H1 (cell line): Measurements from ENCODE around the gene ALG3. TPM values are rescaled to one million over a fixed set of nuclear protein-coding genes. Genes with fewer than 3 reads are reported as not detected.

Source experiments
- BACH1 ChIP-seq: IDR thresholded peaks from 2 replicates; pipeline ENCODE4 v1.6.1; 2012; ENCODE audit warnings: low read length, improper control_type of control experiment
- CHD1 ChIP-seq: IDR thresholded peaks from 2 replicates; pipeline ENCODE4 v1.6.1; 2012; ENCODE audit warnings: low read depth, low read length, improper control_type of control experiment
- CHD2 ChIP-seq: IDR thresholded peaks from 2 replicates; pipeline ENCODE4 v1.6.1; 2012; ENCODE audit warnings: low read length, improper control_type of control experiment
- CTBP2 ChIP-seq: IDR thresholded peaks from 2 replicates; pipeline ENCODE4 v1.7.0; 2011; ENCODE audit warnings: borderline replicate concordance, mild to moderate bottlenecking, moderate library complexity, mixed read lengths, low read length; ENCODE audit not compliant: insufficient read depth, insufficient read length
- EGR1 ChIP-seq: IDR thresholded peaks from 2 replicates; pipeline ENCODE4 v1.6.1; 2011; ENCODE audit warnings: low read depth, low read length, borderline replicate concordance
- EZH2 ChIP-seq: fragments of 200-600 bp; sonication (generic); IDR thresholded peaks from 2 replicates; pipeline ENCODE4 v1.7.1; 2012; ENCODE audit warnings: low read depth, mild to moderate bottlenecking, moderate library complexity, low read length, inconsistent platforms; ENCODE audit not compliant: severe bottlenecking
- JUN ChIP-seq: IDR thresholded peaks from 2 replicates; pipeline ENCODE4 v1.6.1; 2011; ENCODE audit warnings: low read depth, mild to moderate bottlenecking, improper control_type of control experiment, low read length
- KDM5A ChIP-seq: fragments of 200-600 bp; IDR thresholded peaks from 2 replicates; pipeline ENCODE4 v1.7.1; 2012; ENCODE audit warnings: mild to moderate bottlenecking, low read length, inconsistent platforms, mixed read lengths
- NANOG ChIP-seq: IDR thresholded peaks from 2 replicates; pipeline ENCODE4 v1.6.1; 2011; ENCODE audit warnings: low read length, low read depth, mild to moderate bottlenecking, inconsistent platforms; ENCODE audit not compliant: insufficient read depth, poor library complexity, severe bottlenecking
- PHF8 ChIP-seq: fragments of 200-600 bp; sonication (generic); conservative IDR thresholded peaks from 2 replicates; pipeline ENCODE4 v1.7.1; 2012; ENCODE audit warnings: low read depth, mild to moderate bottlenecking, inconsistent platforms, low read length, moderate library complexity
- POLR2AphosphoS5 ChIP-seq: IDR thresholded peaks from 2 replicates; pipeline ENCODE4 v1.6.1; 2011; ENCODE audit warnings: low read depth, low read length
- POU5F1 ChIP-seq: IDR thresholded peaks from 2 replicates; pipeline ENCODE4 v1.6.1; 2011; ENCODE audit warnings: low read depth, mild to moderate bottlenecking, low read length, moderate library complexity
- RNF2 ChIP-seq: fragments of 200-900, 300-1000 bp; sonication (generic); IDR thresholded peaks from 2 replicates; pipeline ENCODE4 v1.7.1; 2016; ENCODE audit warnings: borderline replicate concordance, low read depth, mild to moderate bottlenecking, antibody characterized with exemption, low read length; ENCODE audit not compliant: poor library complexity, severe bottlenecking; ENCODE audit errors: missing control alignments
- RXRA ChIP-seq: IDR thresholded peaks from 2 replicates; pipeline ENCODE4 v1.6.1; 2011; ENCODE audit warnings: low read depth, mild to moderate bottlenecking, low read length, moderate library complexity; ENCODE audit not compliant: insufficient read depth
- SP1 ChIP-seq: IDR thresholded peaks from 2 replicates; pipeline ENCODE4 v1.6.1; 2011; ENCODE audit warnings: low read depth, low read length
- SP4 ChIP-seq: IDR thresholded peaks from 2 replicates; pipeline ENCODE4 v1.6.1; 2012; ENCODE audit warnings: low read length, inconsistent platforms
- SUZ12 ChIP-seq: fragments of 200-600 bp; sonication (generic); IDR thresholded peaks from 2 replicates; pipeline ENCODE4 v1.6.1; 2012; ENCODE audit warnings: mild to moderate bottlenecking, inconsistent platforms, low read length, moderate library complexity, mixed read lengths
- TBP ChIP-seq: IDR thresholded peaks from 2 replicates; pipeline ENCODE4 v1.6.1; 2011; ENCODE audit warnings: low read depth, low read length, improper control_type of control experiment
- YY1 ChIP-seq: IDR thresholded peaks from 2 replicates; pipeline ENCODE4 v1.6.1; 2011; ENCODE audit warnings: low read depth, mild to moderate bottlenecking, low read length
- ZNF274 ChIP-seq: IDR thresholded peaks from 2 replicates; pipeline ENCODE4 v1.7.0; 2012; ENCODE audit warnings: low read length, borderline replicate concordance; ENCODE audit errors: extremely low read depth
- polyA plus RNA-seq, 7 experiments: library from polyadenylated mRNA; depleted of rRNA in 3 of 7; stranded (reverse) in 5 of 7; unstranded in 2 of 7; fragments of >200 nt in 5 of 7; fragments of 200-250 nt in 2 of 7; gene quantifications; 1 replicate in 5 of 7; 2 replicates in 1 of 7; 4 replicates in 1 of 7; pipeline versions ENCODE4 v1.2.1 to v1.2.3, GENCODE V29; 2011 to 2013; ENCODE audit warnings: missing spikeins in 2 of 7, mixed read lengths in 2 of 7
- total RNA-seq: library from RNA; stranded (reverse); fragmentation: NEBNext Ultra II Directional; extraction: Animal tissue kit (Norgen Biotek cat#: 25700); gene quantifications from 2 replicates; pipeline ENCODE4 v1.2.1, GENCODE V29; 2021
- TF ChIP-seq, protein P1 (sequence below): IDR thresholded peaks from 2 replicates; pipeline ENCODE4 v1.6.1; 2011; ENCODE audit warnings: low read depth, mild to moderate bottlenecking, low read length; ENCODE audit not compliant: insufficient read depth

ALG3 gene
- total and polyA plus RNA-seq, 2 of the 8 experiments (the other 6 are each of a cell fraction or from before 2014, with no cell fraction given): 54.6 to 148 TPM

- 0 out of 2 replicates have a peak, but pooled peaks have one; percentile 15 for TF ChIP-seq BACH1
- peak; percentile 96 for TF ChIP-seq TBP
- TF ChIP-seq RNF2: no peak
- no peak for TF ChIP-seq NANOG
- no peak for TF ChIP-seq SP4
- peak; percentile 92 for TF ChIP-seq KDM5A
- TF ChIP-seq SP1: peak; percentile 40; the same call in 1 of the 2 replicates
- peak; percentile 95 for TF ChIP-seq PHF8
- no peak for TF ChIP-seq SUZ12
- TF ChIP-seq EZH2: no peak
- 0 out of 2 replicates have a peak, but pooled peaks have one; percentile 18 for TF ChIP-seq JUN
- peak; percentile 59; the same call in 1 of the 2 replicates for TF ChIP-seq CHD2
- TF ChIP-seq CHD1: peak; percentile 47; the same call in 1 of the 2 replicates
- TF ChIP-seq EGR1: no peak
- TF ChIP-seq YY1: peak; percentile 99
- TF ChIP-seq CTBP2: no peak
- no peak for TF ChIP-seq POU5F1
- TF ChIP-seq, protein P1, sequence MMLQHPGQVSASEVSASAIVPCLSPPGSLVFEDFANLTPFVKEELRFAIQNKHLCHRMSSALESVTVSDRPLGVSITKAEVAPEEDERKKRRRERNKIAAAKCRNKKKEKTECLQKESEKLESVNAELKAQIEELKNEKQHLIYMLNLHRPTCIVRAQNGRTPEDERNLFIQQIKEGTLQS: no peak
- peak; percentile 58; the same call in 1 of the 2 replicates for TF ChIP-seq POLR2AphosphoS5
- no peak for TF ChIP-seq RXRA
- TF ChIP-seq ZNF274: no peak
Observed at GRCh38 chr3:184248454-184249411, at the start of gene ALG3 (continued).
